A673 (cell line): ENCODE data around the gene USP40. TPM values are rescaled to one million over a fixed set of nuclear protein-coding genes. Genes with fewer than 3 reads are reported as not detected.

Source experiments
- BruUV-seq: library from RNA; stranded (reverse); fragments of 400-500 nt; replicated peaks from 2 replicates; lab custom pipeline; 2021; lab: Mats Ljungman, UMichigan
- CTCF ChIA-PET: fragments of 300-600 bp; sonication (Branson Sonifier 250); formaldehyde crosslinking; loops from one replicate; lab custom pipeline; 2022; ENCODE audit warnings: antibody characterized with exemption; lab: Charles Lee
- POLR2A ChIA-PET: fragments of 300-600 bp; sonication (Branson Sonifier 250); formaldehyde crosslinking; loops from one replicate; lab custom pipeline; 2022; ENCODE audit warnings: antibody characterized with exemption; ENCODE audit not compliant: low non-redundant PET; lab: Charles Lee
- DNase-seq: peaks from one replicate; pipeline ENCODE4 v3.0.0-alpha.2; 2015; ENCODE audit warnings: low spot score
- H3K27ac ChIP-seq: fragments of 200-600 bp; sonication (generic); 2 replicates; pipeline ENCODE4 v1.5.1; 2016; ENCODE audit warnings: mixed run types, low read depth, mild to moderate bottlenecking, mixed read lengths, antibody characterized with exemption, low read length; ENCODE audit not compliant: poor library complexity, severe bottlenecking
- H3K27me3 ChIP-seq: fragments of 200-600 bp; sonication (generic); replicated peaks from 2 replicates; pipeline ENCODE4 v1.6.1; 2017; ENCODE audit warnings: mixed run types, low read depth, mild to moderate bottlenecking, mixed read lengths, antibody characterized with exemption, low read length; ENCODE audit not compliant: insufficient read depth, poor library complexity
- H3K36me3 ChIP-seq: fragments of 200-600 bp; sonication (generic); 2 replicates; pipeline ENCODE4 v1.6.1; 2016; ENCODE audit warnings: mixed run types, mild to moderate bottlenecking, mixed read lengths, antibody characterized with exemption, low read length; ENCODE audit not compliant: insufficient read depth, poor library complexity, severe bottlenecking
- H3K4me1 ChIP-seq: fragments of 200-600 bp; sonication (generic); 2 replicates; pipeline ENCODE4 v1.6.1; 2017; ENCODE audit warnings: mixed run types, mild to moderate bottlenecking, mixed read lengths, antibody characterized with exemption, low read length; ENCODE audit not compliant: insufficient read depth, poor library complexity, severe bottlenecking
- H3K4me3 ChIP-seq: fragments of 200-600 bp; sonication (generic); 2 replicates; pipeline ENCODE4 v1.5.1; 2016; ENCODE audit warnings: low read depth, mixed run types, mild to moderate bottlenecking, mixed read lengths, low read length; ENCODE audit not compliant: poor library complexity, severe bottlenecking
- H3K9me3 ChIP-seq: fragments of 200-600 bp; sonication (generic); 2 replicates; pipeline ENCODE4 v1.6.1; 2016; ENCODE audit warnings: mixed run types, low read depth, mild to moderate bottlenecking, mixed read lengths, antibody characterized with exemption, low read length; ENCODE audit not compliant: poor library complexity, severe bottlenecking
- CTCF ChIP-seq: fragments of 300-800, 200-600 bp; sonication (generic); conservative IDR thresholded peaks from 2 replicates; pipeline ENCODE4 v1.5.1; 2017; ENCODE audit warnings: low read depth, mild to moderate bottlenecking, antibody characterized with exemption, low read length, moderate library complexity, mixed read lengths
- EZH2 ChIP-seq: fragments of 200-600 bp; sonication (generic); IDR thresholded peaks from 2 replicates; pipeline ENCODE4 v1.6.1; 2017; ENCODE audit warnings: borderline replicate concordance, low read depth, mild to moderate bottlenecking, mixed read lengths, antibody characterized with exemption, low read length; ENCODE audit not compliant: poor library complexity, severe bottlenecking
- intact Hi-C: fragments of 100-400 bp; cut with micrococcal nuclease; formaldehyde crosslinking; loops from one replicate; pipeline ENCODE4 v1.10.0; 2022; ENCODE audit not compliant: unreplicated experiment
- total RNA-seq: library from RNA; stranded (reverse); gene quantifications from 2 replicates; pipeline ENCODE4 v1.2.3, GENCODE V29; 2021

Gene USP40
- total RNA-seq, 1 experiment from 2014 or later: 29.6 TPM

- intact Hi-C loops: no loop called here
- ChIA-PET POLR2A (interaction anchor here (0.6 kb wide), 1 partner anchor 12 kb away, joined by 3 read pairs; no protein-coding TSS in a partner anchor), CTCF (no interaction called here)
- H3K27ac ChIP-seq: no peak overlapping the region
- no peak overlapping the region for H3K4me3 ChIP-seq
- H3K4me1 ChIP-seq: peaks cover 38% of the 10 kb centered on the region
- TF ChIP-seq CTCF (no peak), EZH2 (no peak)
- H3K27me3 ChIP-seq: no peaks in the 10 kb centered on the region
- no peak for DNase-seq
- H3K36me3 ChIP-seq: peaks cover 4% of the 10 kb centered on the region
- no peaks in the 10 kb centered on the region for H3K9me3 ChIP-seq
- BruUV-seq: no TSS peak
These were observed 138.1 kb downstream of the USP40 start for GRCh38 chr2:233428438-233428837.

- ChIA-PET POLR2A (interaction anchor here (0.6 kb wide), 1 partner anchor 12 kb away, joined by 3 read pairs; no protein-coding TSS in a partner anchor), CTCF (no interaction called here)
- intact Hi-C loops: no loop called here
- Histone ChIP-seq H3K9me3 (no peaks in the 10 kb centered on the region), H3K36me3 (peaks cover 4% of the 10 kb centered on the region), H3K27ac (no peak overlapping the region), H3K4me3 (no peak overlapping the region), H3K27me3 (no peaks in the 10 kb centered on the region), H3K4me1 (peaks cover 38% of the 10 kb centered on the region)
- BruUV-seq: no TSS peak
- DNase-seq: no peak
- TF ChIP-seq EZH2 (no peak), CTCF (no peak)
These were observed 138.6 kb downstream of the USP40 start for GRCh38 chr2:233428008-233428407.

- DNase-seq: peak; percentile 63
- Histone ChIP-seq H3K36me3 (peaks cover 4% of the 10 kb centered on the region), H3K4me3 (no peak overlapping the region), H3K27ac (no peak overlapping the region), H3K27me3 (no peaks in the 10 kb centered on the region), H3K4me1 (peaks cover 45% of the 10 kb centered on the region), H3K9me3 (no peaks in the 10 kb centered on the region)
- BruUV-seq: no TSS peak
- no peak for TF ChIP-seq EZH2
- no peak for TF ChIP-seq CTCF
- intact Hi-C loops: no loop called here
- ChIA-PET POLR2A (no interaction called here), CTCF (no interaction called here)
These were observed 139.8 kb downstream of the USP40 start for GRCh38 chr2:233426619-233427342.

Other genes starting within 250 kb of the USP40 start
- gene DGKD, start 212.3 kb downstream of the USP40 start, total RNA-seq: 106 and 128 TPM in 2 replicates
- gene UGT1A8, start 50.9 kb upstream of the USP40 start, total RNA-seq: not detected in 2 replicates
- not detected in 2 replicates for gene UGT1A10, start 69.7 kb upstream of the USP40 start, total RNA-seq
- gene UGT1A9, start 105.1 kb upstream of the USP40 start, total RNA-seq: not detected in 2 replicates
- gene UGT1A7, start 115.1 kb upstream of the USP40 start, total RNA-seq: not detected in 2 replicates
- not detected in 2 replicates for gene UGT1A6, start 126.1 kb upstream of the USP40 start, total RNA-seq
- gene UGT1A5, start 146.1 kb upstream of the USP40 start, total RNA-seq: not detected in 2 replicates
- 0.11 TPM in 1 of 2 replicates, not detected in the other for gene UGT1A4, start 152.0 kb upstream of the USP40 start, total RNA-seq
- not detected in 2 replicates for gene UGT1A3, start 162.3 kb upstream of the USP40 start, total RNA-seq
- not detected in 2 replicates for gene UGT1A1, start 193.5 kb upstream of the USP40 start, total RNA-seq
- 0.92 and 1.3 TPM in 2 replicates for gene MROH2A, start 211.5 kb upstream of the USP40 start, total RNA-seq